Jurkat, Clone E6-1 (cell line): ENCODE data around the gene SYTL2.
"Not testable (repeated sequence)": the region's sequence is repeated elsewhere in the genome, so short reads cannot be mapped to it uniquely, and the experiment has no call there.

Source experiments
- DNase-seq: peaks from one replicate; pipeline ENCODE4 v3.0.0-alpha.2; 2011; ENCODE audit warnings: low read depth, low spot score
- H3K4me3 ChIP-seq: 2 replicates; pipeline ENCODE4 v1.5.1; 2011; ENCODE audit warnings: mild to moderate bottlenecking, low read length, control low read depth, moderate library complexity

The SYTL2 gene

GRCh38 chr11:85803303-85803702, 7.6 kb downstream of the SYTL2 start:
- no peak for DNase-seq
- no peak overlapping the region for H3K4me3 ChIP-seq

- no peak for DNase-seq
- H3K4me3 ChIP-seq: no peak overlapping the region
Observed at GRCh38 chr11:85801527-85801926, 9.4 kb downstream of the SYTL2 start.

- no peak overlapping the region for H3K4me3 ChIP-seq
- DNase-seq: no peak
Observed at GRCh38 chr11:85800595-85801342, 10.2 kb downstream of the SYTL2 start.

- no peak overlapping the region for H3K4me3 ChIP-seq
- no peak for DNase-seq
Observed at GRCh38 chr11:85799142-85799541, 11.8 kb downstream of the SYTL2 start.

GRCh38 chr11:85798361-85798760, 12.6 kb downstream of the SYTL2 start:
- DNase-seq: no peak
- H3K4me3 ChIP-seq: no peak overlapping the region

GRCh38 chr11:85795712-85796487, 15.0 kb downstream of the SYTL2 start:
- H3K4me3 ChIP-seq: no peak overlapping the region
- no peak for DNase-seq

- DNase-seq: no peak
Observed at GRCh38 chr11:85791409-85791990, 19.4 kb downstream of the SYTL2 start.

GRCh38 chr11:85787809-85788760, 22.9 kb downstream of the SYTL2 start:
- H3K4me3 ChIP-seq: no peak overlapping the region
- no peak for DNase-seq

More at GRCh38 chr11:85791409-85791990, 19.4 kb downstream of the SYTL2 start:
- no peak overlapping the region for H3K4me3 ChIP-seq

- DNase-seq: no peak
- H3K4me3 ChIP-seq: no peak overlapping the region
Observed at GRCh38 chr11:85787168-85787567, 23.8 kb downstream of the SYTL2 start.

- no peak for DNase-seq
Observed at GRCh38 chr11:85784480-85785265, 26.3 kb downstream of the SYTL2 start.

GRCh38 chr11:85783758-85784157, 27.2 kb downstream of the SYTL2 start:
- no peak overlapping the region for H3K4me3 ChIP-seq
- DNase-seq: no peak

More at GRCh38 chr11:85784480-85785265, 26.3 kb downstream of the SYTL2 start:
- no peak overlapping the region for H3K4me3 ChIP-seq

- DNase-seq: not testable (repeated sequence)
Observed at GRCh38 chr11:85780780-85781517, 30.0 kb downstream of the SYTL2 start.

GRCh38 chr11:85779956-85780640, 30.8 kb downstream of the SYTL2 start:
- no peak for DNase-seq
- H3K4me3 ChIP-seq: no peak overlapping the region

More at GRCh38 chr11:85780780-85781517, 30.0 kb downstream of the SYTL2 start:
- not testable (repeated sequence) for H3K4me3 ChIP-seq

GRCh38 chr11:85777603-85777972, 33.4 kb downstream of the SYTL2 start:
- not testable (repeated sequence) for H3K4me3 ChIP-seq, DNase-seq

GRCh38 chr11:85776951-85777602, 33.9 kb downstream of the SYTL2 start:
- H3K4me3 ChIP-seq: no peak overlapping the region
- DNase-seq: no peak

- H3K4me3 ChIP-seq: no peak overlapping the region
- no peak for DNase-seq
Observed at GRCh38 chr11:85774256-85775101, 36.5 kb downstream of the SYTL2 start.
